ENCODE data around the gene ZC2HC1B.
A peak's percentile ranks its signal among the peaks of the same experiment; 100 is the strongest.
"Not testable (repeated sequence)": the region's sequence is repeated elsewhere in the genome, so short reads cannot be mapped to it uniquely, and the experiment has no call there.

Gene ZC2HC1B

GRCh38 chr6:143871202-143871730 lies 7.0 kb downstream of the ZC2HC1B start:
- not testable (repeated sequence) for DNase-seq

DNA sequence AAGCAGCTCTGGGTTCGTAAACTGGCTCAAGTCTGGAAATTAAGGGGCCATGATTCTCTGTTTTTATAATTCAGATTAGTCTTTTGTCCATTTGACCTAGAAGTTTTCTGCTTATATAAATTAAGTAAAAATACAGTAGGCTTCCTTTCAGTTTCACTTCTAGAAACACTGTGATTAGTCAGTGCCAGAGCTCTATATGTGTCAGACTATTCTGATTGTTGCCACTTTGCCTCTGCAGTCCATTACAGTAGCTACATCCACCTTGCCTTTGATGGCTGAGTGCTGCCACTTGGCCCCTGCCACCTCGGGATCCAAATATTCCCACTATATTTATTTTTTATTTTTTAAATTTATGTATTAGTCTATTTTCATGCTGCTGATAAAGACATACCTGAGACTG lies 7.9 kb downstream of the ZC2HC1B start:
- no peak for DNase-seq

DNA sequence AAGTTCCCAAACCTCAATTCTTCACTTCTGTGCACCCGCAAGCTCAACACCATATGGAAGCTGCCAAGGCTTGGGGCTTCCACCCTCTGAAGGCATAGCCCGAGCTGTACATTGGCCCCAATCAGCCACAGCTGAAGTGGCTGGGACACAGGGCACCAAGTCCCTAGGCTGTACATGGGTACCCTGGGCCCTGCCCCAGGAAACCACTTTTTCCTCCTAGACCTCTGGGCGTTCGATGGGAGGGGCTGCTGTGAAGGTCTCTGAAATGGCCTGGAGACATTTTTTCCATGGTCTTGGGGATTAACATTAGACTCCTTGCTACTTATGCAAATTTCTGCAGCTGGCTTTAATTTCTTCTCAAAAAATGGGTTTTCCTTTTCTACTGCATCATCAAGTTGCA lies 9.3 kb downstream of the ZC2HC1B start:
- DNase-seq: not testable (repeated sequence)

- not testable (repeated sequence) for DNase-seq
Measured at GRCh38 chr6:143874503-143874902, 10.2 kb downstream of the ZC2HC1B start.

GRCh38 chr6:143877584-143878271 lies 13.5 kb downstream of the ZC2HC1B start:
- no peak for DNase-seq

DNA sequence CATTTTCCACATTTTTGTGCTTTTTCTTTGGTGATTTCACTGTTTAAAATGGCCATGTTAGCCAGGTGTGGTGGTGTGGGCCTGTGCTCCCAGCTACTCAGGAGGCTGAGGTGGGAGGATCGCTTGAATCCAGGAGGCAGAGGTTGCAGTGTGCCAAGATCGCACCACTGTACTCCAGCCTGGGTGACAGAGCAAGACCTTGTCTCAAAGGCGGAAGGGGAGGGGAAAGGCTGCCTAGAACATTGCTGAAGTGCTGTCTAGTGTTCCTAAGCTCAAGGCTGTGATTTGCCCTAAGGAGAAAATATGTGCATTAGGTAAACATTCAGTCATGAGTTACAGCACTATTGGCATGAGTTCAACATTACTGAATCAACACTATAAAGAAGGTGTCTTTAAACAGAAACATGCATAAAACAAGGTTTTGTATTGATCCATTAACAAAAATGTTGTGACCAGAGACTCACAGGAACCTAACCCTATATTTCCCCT lies 14.0 kb downstream of the ZC2HC1B start:
- no peak for DNase-seq

DNA sequence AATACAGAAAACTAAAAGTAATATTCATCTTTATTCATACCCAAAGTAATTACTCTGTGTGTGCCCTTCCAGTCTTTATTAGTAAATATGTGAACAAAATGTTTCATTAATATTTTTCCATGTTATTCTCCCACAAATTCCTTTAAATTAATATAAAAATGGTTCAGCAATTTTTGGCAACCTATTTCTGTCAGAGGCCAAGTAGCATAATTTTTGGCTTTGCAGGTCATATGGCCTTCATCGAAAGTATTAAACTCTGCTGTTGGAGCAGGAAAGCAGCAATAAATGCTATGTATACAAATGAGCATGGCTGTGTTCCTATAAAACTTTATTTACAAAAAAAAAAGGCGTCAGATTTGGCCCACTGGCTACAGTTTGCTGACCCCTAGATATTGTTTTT lies 16.1 kb downstream of the ZC2HC1B start:
- DNase-seq: no peak

GRCh38 chr6:143882401-143882930 lies 18.2 kb downstream of the ZC2HC1B start:
- DNase-seq: no peak

GRCh38 chr6:143884216-143884900 lies 20.1 kb downstream of the ZC2HC1B start:
- peak; percentile 58 for DNase-seq

DNA sequence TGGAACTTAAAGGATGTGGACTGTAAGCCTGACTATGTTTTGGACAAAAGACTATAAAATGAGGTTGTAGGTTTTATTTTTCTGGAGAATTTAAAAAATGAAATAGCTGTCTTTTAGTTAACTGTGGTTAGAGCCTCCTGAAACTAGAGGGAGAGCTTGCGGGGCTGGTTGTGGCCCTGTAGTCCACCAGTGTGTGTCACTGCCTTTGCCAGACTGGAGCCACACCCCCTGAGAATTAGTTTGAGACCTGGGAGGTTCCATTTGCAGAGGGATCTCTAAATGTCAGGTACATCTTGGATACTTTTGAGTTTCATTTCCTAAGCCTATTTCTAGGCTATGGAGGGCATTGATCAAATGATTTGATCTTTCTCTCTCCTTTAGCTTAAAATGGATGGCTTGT lies 20.8 kb downstream of the ZC2HC1B start:
- no peak for DNase-seq

GRCh38 chr6:143894655-143895054 lies 30.4 kb downstream of the ZC2HC1B start:
- no peak for DNase-seq

DNA sequence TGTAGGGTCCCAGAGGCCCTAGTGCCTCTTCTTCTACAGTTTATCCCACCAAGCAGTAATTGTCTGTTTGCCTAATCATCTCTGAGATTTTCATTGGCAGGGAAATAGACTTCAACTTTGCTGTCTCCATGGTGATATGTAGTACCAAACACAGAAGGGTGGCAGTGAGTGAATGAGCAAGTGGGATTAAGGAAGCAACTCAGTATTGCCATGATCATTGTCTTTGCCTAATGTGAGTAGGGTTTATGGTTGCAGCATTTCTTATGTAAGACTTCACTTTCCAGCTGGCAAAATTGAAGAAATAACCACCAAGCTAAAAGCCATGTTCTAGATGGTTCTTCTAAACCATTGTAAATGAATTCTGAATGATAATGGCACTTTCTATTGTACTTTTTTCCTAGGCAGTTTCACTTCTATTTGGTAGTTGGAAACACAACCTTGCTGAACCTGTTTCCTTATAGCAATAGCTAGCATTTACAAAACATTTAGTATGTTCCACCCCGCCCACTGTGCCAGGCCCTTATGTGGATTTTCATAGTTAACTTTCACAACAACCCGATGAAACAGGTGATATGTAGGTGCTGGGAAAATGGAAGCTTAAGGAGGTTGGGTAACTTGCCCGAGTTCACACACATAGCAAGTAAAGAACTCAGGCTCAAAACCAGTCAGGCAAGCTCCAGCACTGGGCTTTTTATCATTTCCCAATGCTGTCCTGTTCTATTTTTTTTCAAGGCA lies 32.0 kb downstream of the ZC2HC1B start:
- no peak for DNase-seq

DNA sequence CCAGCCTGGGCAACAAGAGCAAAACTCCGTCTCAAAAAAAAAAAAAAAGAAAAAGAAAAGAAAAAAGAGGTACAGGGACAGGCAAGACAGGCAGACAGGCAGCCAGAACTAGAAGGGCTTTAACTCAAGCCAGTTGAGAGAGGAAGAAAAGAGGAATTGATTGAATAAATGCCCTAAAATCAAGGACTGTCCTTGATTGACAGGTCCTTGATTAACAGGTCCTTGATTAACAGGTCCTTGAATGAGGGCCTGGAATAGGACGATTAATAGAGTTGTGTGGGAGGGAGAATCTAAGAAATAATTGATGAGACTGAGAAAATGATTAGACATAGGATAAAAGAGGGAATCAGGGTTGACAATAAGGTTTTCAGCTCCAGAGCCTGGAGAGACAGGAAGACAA lies 36.1 kb downstream of the ZC2HC1B start:
- DNase-seq: no peak

DNA sequence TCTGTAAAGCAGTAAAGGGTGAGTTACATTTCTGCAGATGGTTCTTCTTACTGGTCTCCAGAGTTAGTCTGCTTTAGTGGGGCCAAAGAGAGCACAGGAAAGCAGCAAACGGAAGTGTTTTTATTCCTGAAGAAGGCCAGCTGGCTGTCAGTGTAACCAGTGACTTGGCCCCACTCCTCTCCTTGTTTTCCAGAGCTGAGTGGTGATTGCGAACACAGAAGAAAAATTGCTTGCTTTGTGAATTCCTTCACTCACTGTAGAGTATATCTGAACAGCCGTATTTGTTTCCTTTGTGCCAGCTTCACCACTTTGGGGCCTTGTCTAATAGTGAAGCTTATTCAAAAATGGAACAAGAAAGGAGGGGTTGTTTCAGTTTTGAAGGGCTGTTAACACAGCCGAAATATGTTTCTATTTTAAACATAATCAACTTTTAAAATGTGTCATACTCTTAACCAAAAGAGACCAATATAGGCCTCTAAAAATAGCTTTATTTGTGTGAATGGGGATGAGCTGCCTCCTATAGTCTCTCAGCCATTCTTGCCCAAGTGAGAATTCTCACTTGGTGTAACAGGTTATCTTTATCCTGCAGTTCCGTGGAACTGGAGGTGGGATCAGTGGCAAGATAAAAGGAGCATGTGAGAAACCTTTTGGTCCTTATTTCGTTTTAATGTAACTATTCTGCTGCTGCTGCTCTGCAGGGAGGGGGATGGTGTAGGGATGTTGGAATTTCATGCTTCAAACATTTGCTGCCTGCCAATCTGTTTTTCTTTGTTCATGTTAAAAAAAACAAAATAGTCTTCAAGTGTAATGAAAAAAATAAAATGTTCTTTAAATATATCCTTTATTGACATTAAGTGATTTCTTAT lies 37.8 kb downstream of the ZC2HC1B start:
- no peak for DNase-seq

DNA sequence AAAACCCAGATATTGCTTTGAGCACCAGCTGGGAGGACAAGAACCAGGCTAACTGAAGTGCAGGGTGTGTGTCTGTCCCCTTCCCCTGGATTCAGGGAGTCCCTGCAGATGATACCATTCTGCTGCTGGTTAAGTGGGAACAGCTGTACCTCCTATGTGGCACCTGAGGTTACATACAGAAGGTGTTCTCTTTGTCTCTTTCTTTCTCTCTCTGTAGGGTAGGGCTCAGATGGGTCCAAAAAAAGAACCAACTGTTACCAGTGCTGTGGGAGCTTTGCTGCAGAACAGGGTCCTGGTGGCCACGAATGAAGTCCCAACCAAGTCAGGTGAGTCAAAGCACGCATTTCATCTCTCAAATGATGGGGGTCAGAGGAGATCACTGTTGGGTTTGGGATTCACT lies 38.6 kb downstream of the ZC2HC1B start:
- DNase-seq: no peak

- DNase-seq: no peak
Measured at GRCh38 chr6:143911028-143911427, 46.8 kb downstream of the ZC2HC1B start.

GRCh38 chr6:143912671-143913070 lies 48.4 kb downstream of the ZC2HC1B start:
- DNase-seq: no peak

DNA sequence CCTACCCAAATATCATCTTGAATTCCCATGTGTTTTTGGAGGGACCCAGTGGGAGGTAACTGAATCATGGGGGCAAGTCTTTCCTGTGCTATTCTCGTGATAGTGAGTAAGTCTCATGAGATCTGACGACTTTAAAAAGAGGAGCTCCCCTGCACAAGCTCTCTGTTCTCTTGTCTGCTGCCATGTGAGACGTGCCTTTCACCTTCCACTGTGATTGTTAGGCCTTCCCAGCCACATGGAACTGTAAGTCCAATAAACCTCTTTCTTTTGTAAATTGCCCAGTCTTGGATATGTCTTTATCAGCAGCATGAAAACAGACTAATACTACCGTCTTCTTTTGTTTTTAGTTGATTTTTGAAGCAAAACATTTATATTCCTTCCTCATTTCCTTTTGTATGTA lies 52.8 kb downstream of the ZC2HC1B start:
- DNase-seq: not testable (repeated sequence)

DNA sequence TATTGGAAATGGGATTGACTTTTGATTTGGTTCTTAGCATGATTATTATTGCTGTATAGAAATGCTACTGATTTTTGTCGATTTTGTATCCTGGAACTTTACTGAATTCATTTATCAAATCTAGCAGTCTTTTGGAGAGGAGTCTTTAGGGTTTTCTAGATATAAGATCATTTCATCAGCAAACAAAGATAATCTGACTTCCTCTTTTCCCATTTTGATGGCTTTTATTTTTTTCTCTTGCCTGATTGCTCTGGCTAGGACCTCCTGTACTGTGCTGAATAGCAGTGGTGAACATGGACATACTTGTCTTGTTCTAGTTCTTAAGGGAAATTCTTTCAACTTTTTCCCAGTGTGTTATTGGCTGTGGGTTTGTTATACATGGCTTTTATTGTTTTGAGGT lies 64.6 kb downstream of the ZC2HC1B start:
- DNase-seq: no peak

GRCh38 chr6:143929975-143930374 lies 65.7 kb downstream of the ZC2HC1B start:
- DNase-seq: no peak

DNA sequence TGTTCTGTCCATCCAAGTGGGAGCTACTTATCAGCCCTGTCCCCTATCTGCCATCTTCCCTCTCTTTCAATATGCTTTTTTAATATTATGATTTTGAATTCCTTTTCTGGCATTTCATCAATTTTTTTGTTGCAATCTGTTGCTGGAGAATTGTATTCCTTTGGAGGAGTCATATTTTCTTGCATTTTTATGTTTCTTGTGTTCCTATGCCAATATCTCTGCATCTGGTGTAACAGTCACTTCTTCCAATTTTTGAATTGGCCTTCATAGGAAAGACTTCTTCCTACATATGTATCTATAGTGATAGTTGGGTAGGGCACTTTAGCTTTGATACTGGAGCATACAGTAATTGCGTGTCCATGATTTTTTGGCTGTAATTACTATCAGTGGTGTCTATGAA lies 70.1 kb downstream of the ZC2HC1B start:
- DNase-seq: no peak

- no peak for DNase-seq
Measured at GRCh38 chr6:143934867-143935266, 70.6 kb downstream of the ZC2HC1B start.

All from NCI-H2171 treated with DMSO at 0.1 percent for 48 hours (cell line).